IPS-20b (cell line): Measurements from ENCODE around the gene WNT4.

ENCODE experiments used
- H3K27ac ChIP-seq: one replicate; pipeline ENCODE4 v1.5.1; 2013; ENCODE audit warnings: low read length
- H3K27me3 ChIP-seq: 2 replicates; pipeline ENCODE4 v1.6.1; 2013; ENCODE audit warnings: mild to moderate bottlenecking, low read length, inconsistent platforms; ENCODE audit not compliant: insufficient read depth
- H3K36me3 ChIP-seq: 2 replicates; pipeline ENCODE4 v1.6.1; 2013; ENCODE audit warnings: low read depth, mild to moderate bottlenecking, inconsistent platforms, low read length, moderate library complexity; ENCODE audit not compliant: insufficient read depth
- H3K4me1 ChIP-seq: 2 replicates; pipeline ENCODE4 v1.6.1; 2013; ENCODE audit warnings: mild to moderate bottlenecking, control low read depth, inconsistent platforms, low read length, moderate library complexity; ENCODE audit not compliant: insufficient read depth
- H3K4me3 ChIP-seq: 2 replicates; pipeline ENCODE4 v1.5.1; 2013; ENCODE audit warnings: mild to moderate bottlenecking, low read length, inconsistent platforms
- H3K9ac ChIP-seq: 2 replicates; pipeline ENCODE4 v1.6.1; 2013; ENCODE audit warnings: low read depth, mild to moderate bottlenecking, inconsistent platforms, low read length, moderate library complexity
- H3K9me3 ChIP-seq: 2 replicates; pipeline ENCODE4 v1.6.1; 2013; ENCODE audit warnings: mild to moderate bottlenecking, low read depth, low read length, inconsistent platforms; ENCODE audit not compliant: insufficient read depth

Gene WNT4

DNA sequence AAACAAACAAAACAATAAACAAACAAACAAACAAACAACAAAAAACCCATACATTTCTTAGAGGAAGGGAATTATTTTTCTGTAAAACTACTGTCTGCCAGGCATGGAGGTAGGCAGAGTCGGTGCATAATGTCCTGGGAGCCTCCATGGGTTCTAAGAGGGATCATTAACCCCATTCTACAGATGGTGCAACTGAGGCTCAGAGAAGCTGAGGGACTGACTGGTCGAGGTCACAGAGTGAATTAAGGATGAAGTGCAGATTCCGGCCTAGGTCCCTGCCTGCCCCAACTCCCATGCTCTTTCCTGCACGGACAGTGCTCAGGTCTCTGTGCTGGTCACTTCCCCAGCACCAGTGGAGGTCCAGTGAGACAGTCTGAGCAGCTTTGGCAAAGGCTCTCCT is 15.8 kb upstream of the WNT4 start:
- Histone ChIP-seq H3K4me1 (no peaks in the 10 kb centered on the region), H3K27ac (no peak overlapping the region), H3K9ac (no peak overlapping the region), H3K9me3 (no peaks in the 10 kb centered on the region), H3K27me3 (peaks cover 4% of the 10 kb centered on the region; the same call in 1 of the 2 replicates), H3K4me3 (no peak overlapping the region), H3K36me3 (no peaks in the 10 kb centered on the region)

DNA sequence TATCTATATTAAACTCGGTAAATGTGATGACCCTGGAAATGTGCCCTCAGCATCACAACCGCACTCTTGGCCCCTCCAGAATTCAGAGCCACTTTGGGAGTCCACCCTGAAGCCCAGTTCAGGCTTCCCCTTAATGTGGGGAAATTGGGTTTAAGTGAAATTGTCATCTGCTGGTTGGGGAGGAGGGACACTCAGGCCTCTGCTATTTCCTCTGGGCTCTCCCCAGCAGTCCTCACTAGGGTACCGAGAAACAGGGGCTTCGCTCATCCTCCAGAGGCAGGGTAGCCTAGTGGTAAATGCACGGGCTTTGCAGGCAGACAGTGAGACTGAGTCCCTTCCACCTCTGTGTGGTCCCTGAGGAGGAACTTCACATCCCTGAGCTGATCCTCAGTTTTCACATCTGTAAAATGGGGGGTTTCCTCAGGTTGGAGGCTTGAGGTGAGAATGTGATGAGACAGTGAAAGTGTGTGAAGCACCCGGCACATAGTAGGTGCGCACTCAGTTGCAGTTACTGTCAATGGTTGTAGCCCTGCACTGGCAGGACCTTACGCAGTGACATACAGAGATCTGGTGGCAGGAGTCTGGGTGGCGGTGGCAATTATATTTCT is 14.6 kb upstream of the WNT4 start:
- Histone ChIP-seq H3K4me3 (no peak overlapping the region), H3K9ac (no peak overlapping the region), H3K27me3 (no peaks in the 10 kb centered on the region), H3K4me1 (no peaks in the 10 kb centered on the region), H3K9me3 (no peaks in the 10 kb centered on the region), H3K27ac (no peak overlapping the region), H3K36me3 (no peaks in the 10 kb centered on the region)

- H3K9ac ChIP-seq: no peak overlapping the region
- H3K4me3 ChIP-seq: no peak overlapping the region
- H3K27ac ChIP-seq: no peak overlapping the region
- H3K4me1 ChIP-seq: no peaks in the 10 kb centered on the region
- H3K36me3 ChIP-seq: no peaks in the 10 kb centered on the region
- H3K9me3 ChIP-seq: no peaks in the 10 kb centered on the region
- H3K27me3 ChIP-seq: no peaks in the 10 kb centered on the region
Observed at GRCh38 chr1:22155517-22155916, 12.6 kb upstream of the WNT4 start.

DNA sequence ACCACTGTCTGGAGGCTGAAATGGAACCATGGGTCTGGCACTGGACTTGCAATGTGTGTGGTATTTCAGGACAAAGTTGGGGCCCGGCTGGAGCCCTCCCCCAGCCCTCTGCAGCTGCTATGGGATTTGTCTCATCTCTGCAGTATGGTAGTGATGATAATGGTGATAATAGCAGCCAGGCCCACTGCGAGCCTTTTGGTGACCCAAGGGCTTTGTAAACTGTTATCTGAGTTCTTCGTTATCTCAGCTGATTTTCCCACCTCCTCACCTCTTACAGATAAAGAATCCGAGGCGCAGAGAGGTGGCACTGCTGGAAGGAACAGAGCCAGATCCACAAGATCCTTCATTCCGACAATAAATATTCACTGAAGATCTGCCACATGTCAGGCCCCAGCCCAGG is 11.7 kb upstream of the WNT4 start:
- no peak overlapping the region for H3K27ac ChIP-seq
- no peak overlapping the region for H3K4me3 ChIP-seq
- H3K9ac ChIP-seq: no peak overlapping the region
- H3K4me1 ChIP-seq: no peaks in the 10 kb centered on the region
- H3K27me3 ChIP-seq: no peaks in the 10 kb centered on the region
- H3K9me3 ChIP-seq: no peaks in the 10 kb centered on the region
- H3K36me3 ChIP-seq: no peaks in the 10 kb centered on the region

DNA sequence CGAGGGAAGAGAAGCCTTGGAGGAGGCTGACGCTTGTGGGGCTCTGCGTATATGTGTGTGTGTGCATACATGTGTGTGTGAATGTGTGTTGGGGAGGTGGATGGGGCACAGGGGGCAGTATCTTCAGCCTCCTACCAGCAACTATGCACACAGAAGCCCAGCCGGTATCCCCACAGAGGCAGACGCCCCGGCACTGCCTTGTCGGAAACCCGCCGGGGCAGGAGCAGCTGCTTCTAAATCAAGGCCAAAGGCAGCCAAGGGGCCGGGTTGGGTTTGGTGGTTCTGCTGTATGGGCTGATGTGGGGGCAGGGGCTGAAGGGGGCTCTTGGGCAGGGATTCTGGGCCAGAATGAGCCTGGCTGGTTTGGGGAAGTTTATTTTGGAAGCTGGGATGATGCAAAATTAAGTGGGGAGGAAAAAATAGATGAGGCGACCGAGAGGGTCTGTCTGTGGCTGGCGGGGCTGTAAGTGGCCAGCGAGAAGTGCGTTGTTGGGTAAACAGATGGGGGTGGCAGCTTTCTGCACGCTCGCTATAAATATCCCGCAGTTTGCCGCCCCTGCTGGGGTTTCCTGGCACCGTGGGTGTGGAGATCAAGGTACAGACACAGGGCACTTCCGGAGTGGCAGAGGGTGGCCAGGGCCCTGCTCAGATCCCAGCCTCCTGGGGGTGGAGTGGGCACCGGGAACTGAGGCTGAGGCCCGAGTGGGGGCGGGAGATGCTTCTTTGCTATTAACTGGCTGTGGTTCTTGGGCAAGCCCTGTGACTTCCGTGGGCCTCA is 11.0 kb upstream of the WNT4 start:
- H3K9ac ChIP-seq: no peak overlapping the region
- H3K4me1 ChIP-seq: no peaks in the 10 kb centered on the region
- no peak overlapping the region for H3K27ac ChIP-seq
- no peaks in the 10 kb centered on the region for H3K36me3 ChIP-seq
- no peak overlapping the region for H3K4me3 ChIP-seq
- no peaks in the 10 kb centered on the region for H3K9me3 ChIP-seq
- no peaks in the 10 kb centered on the region for H3K27me3 ChIP-seq

DNA sequence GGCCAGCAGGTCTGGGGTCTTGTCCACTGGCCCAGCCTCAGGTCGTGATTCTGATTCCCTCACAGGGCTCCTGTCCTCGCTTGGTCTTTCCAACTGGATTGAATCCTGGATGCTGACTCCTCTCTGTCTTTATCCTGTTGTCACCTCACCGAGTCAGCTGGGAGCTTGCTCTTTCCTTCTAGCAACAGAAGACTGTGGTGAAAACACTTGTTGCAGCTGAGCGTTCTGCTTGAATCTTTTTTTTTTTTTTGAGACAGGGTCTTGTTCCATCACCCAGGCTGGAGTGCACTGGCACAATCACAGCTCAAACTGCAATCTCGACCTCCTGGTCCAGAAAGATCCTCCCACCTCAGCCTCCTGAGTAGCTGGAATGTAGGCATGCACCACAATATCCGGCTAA is 8.0 kb upstream of the WNT4 start:
- Histone ChIP-seq H3K9me3 (no peaks in the 10 kb centered on the region), H3K27ac (no peak overlapping the region), H3K9ac (no peak overlapping the region), H3K4me1 (no peaks in the 10 kb centered on the region), H3K4me3 (no peak overlapping the region), H3K36me3 (no peaks in the 10 kb centered on the region), H3K27me3 (0 out of 2 replicates have a peak, but pooled peaks cover 5% of the 10 kb centered on the region)

GRCh38 chr1:22142315-22143064 is 407 bp downstream of the WNT4 start:
- Histone ChIP-seq H3K9ac (peak overlapping the region; percentile 37; the same call in 1 of the 2 replicates), H3K27me3 (peaks cover 67% of the 10 kb centered on the region), H3K36me3 (no peaks in the 10 kb centered on the region), H3K4me3 (peak overlapping the region; percentile 62; the same call in 1 of the 2 replicates), H3K27ac (no peak overlapping the region), H3K9me3 (no peaks in the 10 kb centered on the region), H3K4me1 (peaks cover 15% of the 10 kb centered on the region)

GRCh38 chr1:22141554-22142314 is 1.2 kb downstream of the WNT4 start:
- Histone ChIP-seq H3K27me3 (peaks cover 64% of the 10 kb centered on the region), H3K9ac (peak overlapping the region; percentile 37; the same call in 1 of the 2 replicates), H3K36me3 (no peaks in the 10 kb centered on the region), H3K9me3 (no peaks in the 10 kb centered on the region), H3K4me1 (peaks cover 21% of the 10 kb centered on the region), H3K27ac (no peak overlapping the region), H3K4me3 (peak overlapping the region; percentile 62)

DNA sequence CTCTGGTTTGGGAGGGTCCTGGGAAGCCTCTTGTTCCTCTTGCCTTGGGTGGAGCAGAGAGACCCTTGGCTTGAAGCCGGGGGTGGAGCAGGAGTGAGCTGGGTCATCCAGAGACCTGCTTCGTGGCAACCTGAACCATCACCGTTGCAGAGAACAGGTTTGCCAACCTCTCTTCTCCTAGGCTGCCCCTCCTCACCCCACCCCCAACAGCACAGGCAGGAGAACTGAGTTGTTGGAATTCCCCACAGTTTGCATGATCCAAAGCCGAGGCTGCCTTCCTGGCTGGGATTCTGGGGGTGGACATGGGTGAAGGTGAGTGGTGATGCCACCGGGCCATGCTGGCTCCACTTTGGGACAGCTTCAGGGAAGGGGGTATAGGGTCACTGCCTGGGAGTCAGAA is 2.2 kb downstream of the WNT4 start:
- H3K4me1 ChIP-seq: peaks cover 21% of the 10 kb centered on the region
- peak overlapping the region; percentile 62; the same call in 1 of the 2 replicates for H3K4me3 ChIP-seq
- H3K27me3 ChIP-seq: peaks cover 64% of the 10 kb centered on the region
- H3K9me3 ChIP-seq: no peaks in the 10 kb centered on the region
- H3K27ac ChIP-seq: no peak overlapping the region
- H3K36me3 ChIP-seq: no peaks in the 10 kb centered on the region
- no peak overlapping the region for H3K9ac ChIP-seq

GRCh38 chr1:22139817-22140216 is 3.1 kb downstream of the WNT4 start:
- no peak overlapping the region for H3K27ac ChIP-seq
- H3K9ac ChIP-seq: no peak overlapping the region
- H3K27me3 ChIP-seq: peaks cover 56% of the 10 kb centered on the region
- H3K4me3 ChIP-seq: no peak overlapping the region
- H3K36me3 ChIP-seq: no peaks in the 10 kb centered on the region
- peaks cover 21% of the 10 kb centered on the region for H3K4me1 ChIP-seq
- H3K9me3 ChIP-seq: no peaks in the 10 kb centered on the region

DNA sequence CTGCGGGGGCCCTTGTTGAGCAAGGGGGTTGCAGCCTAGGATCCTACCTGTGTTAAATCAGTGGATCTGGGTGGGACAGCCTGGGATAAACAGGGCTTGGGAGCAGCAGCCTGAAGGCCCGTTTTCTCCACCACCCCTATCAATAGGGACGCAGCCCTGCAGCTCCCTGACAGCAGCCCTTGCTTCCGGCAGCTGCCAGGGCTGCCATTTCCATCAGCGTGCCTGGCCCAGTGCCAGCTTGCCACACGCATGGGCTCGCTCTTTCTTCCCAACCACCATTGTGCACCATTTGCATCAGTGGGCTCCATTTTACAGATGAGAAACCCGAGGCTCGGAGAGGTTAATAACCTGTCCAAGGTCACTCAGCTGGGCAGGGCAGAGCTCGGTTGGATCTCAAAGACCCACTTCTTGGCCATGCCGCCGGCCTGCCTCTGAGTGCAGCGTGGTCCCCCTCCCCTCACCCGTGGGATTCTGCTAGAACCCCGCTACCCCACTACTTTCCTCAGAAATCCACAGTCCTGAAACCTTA is 3.8 kb downstream of the WNT4 start:
- H3K27me3 ChIP-seq: peaks cover 49% of the 10 kb centered on the region
- no peaks in the 10 kb centered on the region for H3K9me3 ChIP-seq
- no peak overlapping the region for H3K27ac ChIP-seq
- H3K4me3 ChIP-seq: no peak overlapping the region
- H3K9ac ChIP-seq: no peak overlapping the region
- H3K36me3 ChIP-seq: no peaks in the 10 kb centered on the region
- peaks cover 24% of the 10 kb centered on the region for H3K4me1 ChIP-seq
